NCI-H2107 treated with DMSO at 0.1 percent for 48 hours (cell line): ENCODE data around the gene RELCH.

Experiments used
- DNase-seq: peaks from one replicate; lab custom pipeline; 2025; ENCODE audit not compliant: unreplicated experiment; lab: John Stamatoyannopoulos, UW

RELCH gene

GRCh38 chr18:62323483-62324180 is 136.6 kb downstream of the RELCH start:
- DNase-seq, result no peak

- DNase-seq, result no peak
These were observed 137.2 kb downstream of the RELCH start for GRCh38 chr18:62324181-62324828.

- peak; percentile 28 for DNase-seq
These were observed 138.1 kb downstream of the RELCH start, which contains the start of gene TNFRSF11A for GRCh38 chr18:62324917-62325805. Gene TNFRSF11A (plus strand): TSS chr18:62325310. CDS start chr18:62325353, 43 bp downstream.

GRCh38 chr18:62325806-62326645 is 139.0 kb downstream of the RELCH start:
- peak; percentile 41 for DNase-seq

- no peak for DNase-seq
These were observed 139.7 kb downstream of the RELCH start for GRCh38 chr18:62326646-62327348.

GRCh38 chr18:62327977-62328376 is 140.9 kb downstream of the RELCH start:
- peak; percentile 84 for DNase-seq

GRCh38 chr18:62328586-62329525 is 141.8 kb downstream of the RELCH start:
- DNase-seq, result peak; percentile 50

- DNase-seq, result no peak
These were observed 142.8 kb downstream of the RELCH start for GRCh38 chr18:62329691-62330454.

- no peak for DNase-seq
These were observed 143.6 kb downstream of the RELCH start for GRCh38 chr18:62330650-62331049.

GRCh38 chr18:62331581-62332356 is 144.7 kb downstream of the RELCH start:
- no peak for DNase-seq

GRCh38 chr18:62332431-62332830 is 145.4 kb downstream of the RELCH start:
- DNase-seq, result no peak

- DNase-seq, result no peak
These were observed 146.1 kb downstream of the RELCH start for GRCh38 chr18:62332964-62333695.

GRCh38 chr18:62334120-62334519 is 147.1 kb downstream of the RELCH start:
- no peak for DNase-seq

- DNase-seq, result no peak
These were observed 148.4 kb downstream of the RELCH start for GRCh38 chr18:62335494-62335893.

- no peak for DNase-seq
These were observed 149.6 kb downstream of the RELCH start for GRCh38 chr18:62336618-62337017.

- no peak for DNase-seq
These were observed 150.3 kb downstream of the RELCH start for GRCh38 chr18:62337336-62337735.
